Jurkat, Clone E6-1 (cell line): ENCODE data around the gene CPSF7.
A peak's percentile ranks its signal among the peaks of the same experiment; 100 is the strongest.
"Not testable (repeated sequence)": the region's sequence is repeated elsewhere in the genome, so short reads cannot be mapped to it uniquely, and the experiment has no call there.

ENCODE experiments used
- DNase-seq: peaks from one replicate; pipeline ENCODE4 v3.0.0-alpha.2; 2011; ENCODE audit warnings: low read depth, low spot score
- H3K4me3 ChIP-seq: 2 replicates; pipeline ENCODE4 v1.5.1; 2011; ENCODE audit warnings: mild to moderate bottlenecking, low read length, control low read depth, moderate library complexity

CPSF7 gene

DNA sequence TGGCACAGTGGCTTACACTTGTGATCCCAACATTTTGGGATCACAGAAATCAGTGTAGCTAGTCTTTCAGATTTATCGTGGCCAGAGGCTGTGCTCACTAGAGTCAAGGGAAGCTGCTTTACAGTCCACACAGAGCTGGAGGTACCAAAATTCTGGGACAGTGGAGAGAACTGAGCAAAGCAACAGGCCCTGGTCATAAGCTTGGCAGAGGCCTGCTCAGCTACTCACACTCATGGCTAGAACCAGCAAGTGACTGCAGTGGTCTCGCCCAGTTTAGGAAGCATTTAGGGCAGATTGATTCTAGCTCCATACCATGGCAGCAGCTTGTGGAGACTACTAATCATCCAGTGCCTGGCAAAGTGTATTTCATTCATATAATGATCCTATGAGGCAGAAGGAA is 28.6 kb downstream of the CPSF7 start:
- DNase-seq = no peak
- H3K4me3 ChIP-seq = no peak overlapping the region

DNA sequence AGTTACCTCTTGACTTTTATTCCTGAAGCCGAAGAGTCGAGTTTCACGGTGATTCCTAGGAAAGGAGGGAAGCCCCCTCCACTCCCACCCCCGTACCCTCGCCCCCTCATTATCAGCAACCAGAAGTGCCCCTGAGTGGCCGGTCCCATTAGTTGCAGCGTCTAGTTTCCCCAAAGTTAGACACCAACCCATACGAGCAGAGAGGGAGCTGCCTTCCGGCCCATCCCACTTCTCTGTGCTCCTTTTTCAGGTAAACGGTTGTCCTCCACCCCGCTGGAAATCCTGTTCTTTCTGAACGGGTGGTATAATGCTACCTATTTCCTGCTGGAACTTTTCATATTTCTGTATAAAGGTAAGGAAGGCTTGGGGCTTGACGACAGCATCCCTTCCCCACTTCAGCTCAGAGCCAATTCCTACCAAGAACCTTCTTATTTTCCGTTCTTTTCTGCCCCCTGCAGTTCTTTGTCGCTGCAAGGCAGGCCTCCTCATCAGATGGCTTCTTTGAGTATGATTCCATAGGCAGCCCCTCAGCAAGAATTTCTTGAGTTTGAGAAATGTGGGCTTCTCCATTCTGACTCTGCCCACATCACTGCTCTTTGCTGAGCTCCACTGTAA is 36.7 kb downstream of the CPSF7 start:
- no peak overlapping the region for H3K4me3 ChIP-seq
- no peak for DNase-seq

DNA sequence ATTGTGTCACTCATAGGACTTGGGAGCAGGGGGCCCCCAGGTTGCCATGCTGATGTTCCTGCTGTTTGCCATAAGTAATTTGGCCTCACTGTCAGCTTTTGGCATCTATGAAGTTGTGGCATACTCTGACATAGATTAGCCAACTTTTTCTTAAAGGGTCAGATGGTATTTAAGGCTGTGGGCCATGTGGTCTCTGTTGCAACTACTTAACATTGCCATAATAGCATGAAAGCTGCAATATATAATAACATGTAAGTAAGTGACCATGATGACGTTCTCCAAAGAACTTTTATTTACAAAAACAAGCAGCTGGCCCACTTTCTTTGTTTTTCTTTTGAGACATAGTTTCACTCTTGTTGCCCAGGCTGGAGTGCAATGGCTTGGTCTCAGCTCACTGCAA is 39.6 kb downstream of the CPSF7 start:
- DNase-seq = no peak

GRCh38 chr11:61384271-61385242 is 45.2 kb downstream of the CPSF7 start:
- DNase-seq = no peak
- no peak overlapping the region for H3K4me3 ChIP-seq

More for the DNA sequence above, 39.6 kb downstream of the CPSF7 start:
- no peak overlapping the region for H3K4me3 ChIP-seq

DNA sequence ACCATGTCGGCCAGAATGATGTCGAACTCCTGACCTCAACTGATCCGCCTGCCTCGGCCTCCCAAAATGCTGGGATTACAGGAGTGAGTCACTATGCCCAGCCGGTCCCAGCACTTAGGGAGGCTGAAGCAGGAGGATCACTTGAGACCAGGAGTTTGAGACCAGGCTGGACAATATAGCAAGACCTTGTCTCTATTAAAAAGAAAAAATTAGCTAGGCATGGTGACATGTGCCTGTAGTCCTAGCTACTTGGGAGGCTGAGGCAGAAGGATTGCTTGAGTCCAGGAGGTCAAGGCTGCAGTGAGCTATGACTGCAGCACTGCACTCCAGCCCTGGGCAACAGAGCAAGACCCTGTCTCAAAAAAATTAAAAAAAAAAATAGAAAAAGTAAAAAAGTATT is 45.9 kb downstream of the CPSF7 start:
- DNase-seq, H3K4me3 ChIP-seq: not testable (repeated sequence)

DNA sequence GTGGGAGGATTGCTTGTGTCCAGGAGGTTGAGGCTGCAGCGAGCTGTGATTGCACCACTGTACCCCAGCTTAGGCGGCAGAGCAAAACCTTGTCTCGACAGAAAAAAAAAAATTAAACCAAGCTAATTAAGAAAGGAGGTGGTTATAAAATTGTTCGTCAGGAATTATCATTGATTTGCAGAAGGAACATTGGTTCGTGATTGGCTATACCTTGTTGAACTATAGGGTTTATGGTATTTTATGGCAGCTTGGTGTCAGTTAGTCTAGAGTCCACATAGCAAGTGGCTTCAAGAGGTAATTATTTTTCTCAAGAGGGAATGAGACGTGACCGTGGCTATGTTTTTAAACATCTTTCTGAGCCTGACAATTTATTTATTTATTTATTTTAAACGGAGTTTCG is 48.9 kb downstream of the CPSF7 start:
- no peak overlapping the region for H3K4me3 ChIP-seq
- no peak for DNase-seq

DNA sequence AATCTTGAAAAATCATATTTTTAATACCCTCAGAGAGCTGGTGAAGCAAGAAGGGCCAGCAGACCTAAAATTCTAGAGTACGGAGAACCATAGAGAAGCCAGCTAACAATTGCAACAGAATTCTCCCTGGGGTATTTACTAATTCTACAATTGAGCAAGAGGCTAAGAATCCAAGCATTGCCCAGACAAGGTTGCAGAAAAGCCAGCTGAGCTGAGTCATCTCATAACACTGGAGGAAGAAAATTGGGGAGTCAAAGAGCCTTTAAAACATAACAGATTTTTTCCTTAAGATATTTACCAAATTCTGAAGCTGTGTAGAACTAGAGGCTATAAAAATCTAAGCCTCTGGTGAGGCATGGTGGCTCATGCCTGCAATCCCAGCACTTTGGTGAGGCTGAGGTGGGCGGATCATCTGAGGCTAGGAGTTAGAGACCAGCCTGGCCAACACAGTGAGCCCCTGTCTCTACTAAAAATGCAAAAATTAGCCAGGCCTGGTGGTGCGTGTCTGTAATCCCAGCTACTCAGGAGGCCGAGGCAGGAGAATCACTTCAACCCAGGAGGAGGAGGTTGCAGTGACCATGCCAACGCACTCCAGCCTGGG is 51.0 kb downstream of the CPSF7 start:
- no peak for DNase-seq
- H3K4me3 ChIP-seq = no peak overlapping the region

DNA sequence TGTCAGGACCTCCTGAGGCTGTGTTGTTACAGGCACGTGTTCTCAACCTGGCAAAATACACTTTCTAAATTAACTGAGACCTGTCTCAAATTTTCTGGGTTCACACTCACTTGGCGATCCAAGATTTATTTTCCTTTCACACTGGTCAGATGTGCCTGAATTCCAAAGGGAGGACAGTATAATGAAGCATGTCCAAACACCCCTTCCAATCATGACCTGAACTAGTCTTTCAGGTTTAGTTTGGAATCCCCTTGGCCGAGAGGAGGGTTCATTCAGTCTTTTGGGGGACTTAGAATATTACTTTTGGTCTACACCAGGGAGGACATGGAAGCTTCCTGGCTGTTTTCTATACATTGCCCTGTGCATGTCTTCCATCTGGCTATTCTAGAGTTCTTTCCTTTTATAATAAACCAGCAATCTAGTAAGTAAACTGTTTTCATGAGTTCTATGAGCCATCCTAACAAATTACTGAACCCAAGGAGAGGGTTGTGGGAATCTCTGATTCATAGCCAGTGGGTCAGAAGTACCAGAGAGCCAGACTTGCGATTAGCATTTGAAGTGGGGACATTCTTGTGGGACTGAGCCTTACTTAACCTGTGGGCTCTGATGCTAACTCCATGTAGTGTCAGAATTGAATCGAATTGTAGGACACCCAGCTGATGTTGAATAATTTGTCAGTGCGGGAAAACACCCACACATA is 52.2 kb downstream of the CPSF7 start:
- H3K4me3 ChIP-seq = no peak overlapping the region
- no peak for DNase-seq

- no peak overlapping the region for H3K4me3 ChIP-seq
- no peak for DNase-seq
Observed at GRCh38 chr11:61375761-61376108, 54.0 kb downstream of the CPSF7 start.

GRCh38 chr11:61372659-61373420 is 56.9 kb downstream of the CPSF7 start:
- H3K4me3 ChIP-seq = no peak overlapping the region
- DNase-seq = no peak

- DNase-seq = no peak
- no peak overlapping the region for H3K4me3 ChIP-seq
Observed at GRCh38 chr11:61370349-61371005, 59.3 kb downstream of the CPSF7 start.

- no peak overlapping the region for H3K4me3 ChIP-seq
- no peak for DNase-seq
Observed at GRCh38 chr11:61369372-61370348, 60.1 kb downstream of the CPSF7 start.

GRCh38 chr11:61368646-61369045 is 61.1 kb downstream of the CPSF7 start:
- no peak overlapping the region for H3K4me3 ChIP-seq
- no peak for DNase-seq

GRCh38 chr11:61367406-61367805 is 62.4 kb downstream of the CPSF7 start:
- no peak for DNase-seq
- no peak overlapping the region for H3K4me3 ChIP-seq

DNA sequence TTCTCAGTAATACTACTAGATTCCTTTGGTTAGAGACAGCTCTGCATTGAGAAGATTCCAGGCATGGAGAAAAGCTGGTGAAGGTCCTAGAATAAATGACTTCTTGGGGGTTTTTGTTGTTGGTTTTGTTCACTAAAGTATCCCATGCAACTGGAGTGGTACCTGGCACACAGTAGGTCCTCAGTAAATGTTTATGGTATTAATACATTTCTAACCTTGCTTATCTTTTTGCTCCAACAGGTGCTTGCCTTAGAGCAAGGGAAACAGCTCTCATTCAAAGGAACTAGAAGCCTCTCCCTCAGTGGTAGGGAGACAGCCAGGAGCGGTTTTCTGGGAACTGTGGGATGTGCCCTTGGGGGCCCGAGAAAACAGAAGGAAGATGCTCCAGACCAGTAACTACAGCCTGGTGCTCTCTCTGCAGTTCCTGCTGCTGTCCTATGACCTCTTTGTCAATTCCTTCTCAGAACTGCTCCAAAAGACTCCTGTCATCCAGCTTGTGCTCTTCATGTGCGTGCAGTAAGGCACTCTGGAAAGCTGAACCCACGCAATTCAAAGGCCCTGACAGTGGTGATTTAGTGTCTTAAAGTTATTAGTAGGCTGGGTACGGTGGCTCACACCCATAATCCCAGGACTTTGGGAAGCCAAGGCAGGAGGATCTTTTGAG is 65.6 kb downstream of the CPSF7 start:
- DNase-seq = no peak
- no peak overlapping the region for H3K4me3 ChIP-seq

DNA sequence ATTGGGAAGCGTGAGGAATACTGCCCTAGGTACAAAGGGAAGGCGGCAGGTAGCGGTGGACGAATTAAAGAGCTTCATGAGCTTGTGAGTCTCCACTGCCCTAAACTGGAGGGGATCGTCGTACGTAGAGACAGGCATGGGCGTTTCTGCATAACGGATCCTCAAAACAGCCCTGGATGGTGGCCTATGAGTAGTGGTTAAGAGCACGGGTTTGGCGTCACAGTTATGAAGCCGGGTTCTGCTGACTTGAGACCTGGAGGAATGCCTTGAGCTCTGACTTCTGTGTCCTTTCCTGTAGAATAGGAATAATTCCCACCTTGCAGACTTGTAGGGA is 67.3 kb downstream of the CPSF7 start:
- peak overlapping the region; percentile 84 for H3K4me3 ChIP-seq
- DNase-seq = no peak
